Measurements from ENCODE around the gene ACTRT2. TPM values are rescaled to one million over a fixed set of nuclear protein-coding genes. Genes with fewer than 3 reads are reported as not detected.

ACTRT2 gene
- polyA plus RNA-seq, 1 donor (not counting 4 experiments of a cell fraction or from before 2014, with no cell fraction given), result not detected

- DNase-seq (ENCODE audit: low read depth, low spot score) (no peak), FAIRE-seq (no peak)
- peaks cover 11% of the 10 kb centered on the region for H3K9me3 ChIP-seq (ENCODE audit: control insufficient read depth, low read depth, low read length)
- H3K9me1 ChIP-seq (ENCODE audit: control insufficient read depth, extremely low read depth, insufficient read depth, low read length), result no peaks in the 10 kb centered on the region
- no peak overlapping the region for H3K4me3 ChIP-seq (ENCODE audit: control insufficient read depth in 2 of 3, extremely low read depth in 1 of 3, insufficient read depth in 2 of 3, low read depth in 1 of 3, low read length in 3 of 3)
- no peak overlapping the region for H3K9ac ChIP-seq (ENCODE audit: control insufficient read depth, extremely low read depth, insufficient read depth, low read length)
- H3K27me3 ChIP-seq (ENCODE audit: control insufficient read depth, extremely low read depth, insufficient read depth, low read length), result no peaks in the 10 kb centered on the region
- no peaks in the 10 kb centered on the region for H4K20me1 ChIP-seq (ENCODE audit: control insufficient read depth, extremely low read depth, insufficient read depth, low read length)
- H3K4me2 ChIP-seq (ENCODE audit: control insufficient read depth, extremely low read depth, insufficient read depth, low read depth, low read length), result no peak overlapping the region
- no peak overlapping the region for H3K27ac ChIP-seq (ENCODE audit: control insufficient read depth, insufficient read depth, low read length)
- no peaks in the 10 kb centered on the region for H3K36me3 ChIP-seq (ENCODE audit: control insufficient read depth in 2 of 2, extremely low read depth in 1 of 2, insufficient read depth in 2 of 2, low read length in 2 of 2)
- H3K79me2 ChIP-seq (ENCODE audit: control insufficient read depth, insufficient read depth, low read length), result no peaks in the 10 kb centered on the region
- no peaks in the 10 kb centered on the region for H3K4me1 ChIP-seq (ENCODE audit: control insufficient read depth, extremely low read depth, insufficient read depth, low read length)
- dilution Hi-C loops (cut with MboI; ENCODE audit: extremely low pct_ligation_motif_present, low sequenced_read_pairs), result no loop called here
- no peak overlapping the region for H2AFZ ChIP-seq (ENCODE audit: control insufficient read depth, low read length)
- TF ChIP-seq, protein P1, sequence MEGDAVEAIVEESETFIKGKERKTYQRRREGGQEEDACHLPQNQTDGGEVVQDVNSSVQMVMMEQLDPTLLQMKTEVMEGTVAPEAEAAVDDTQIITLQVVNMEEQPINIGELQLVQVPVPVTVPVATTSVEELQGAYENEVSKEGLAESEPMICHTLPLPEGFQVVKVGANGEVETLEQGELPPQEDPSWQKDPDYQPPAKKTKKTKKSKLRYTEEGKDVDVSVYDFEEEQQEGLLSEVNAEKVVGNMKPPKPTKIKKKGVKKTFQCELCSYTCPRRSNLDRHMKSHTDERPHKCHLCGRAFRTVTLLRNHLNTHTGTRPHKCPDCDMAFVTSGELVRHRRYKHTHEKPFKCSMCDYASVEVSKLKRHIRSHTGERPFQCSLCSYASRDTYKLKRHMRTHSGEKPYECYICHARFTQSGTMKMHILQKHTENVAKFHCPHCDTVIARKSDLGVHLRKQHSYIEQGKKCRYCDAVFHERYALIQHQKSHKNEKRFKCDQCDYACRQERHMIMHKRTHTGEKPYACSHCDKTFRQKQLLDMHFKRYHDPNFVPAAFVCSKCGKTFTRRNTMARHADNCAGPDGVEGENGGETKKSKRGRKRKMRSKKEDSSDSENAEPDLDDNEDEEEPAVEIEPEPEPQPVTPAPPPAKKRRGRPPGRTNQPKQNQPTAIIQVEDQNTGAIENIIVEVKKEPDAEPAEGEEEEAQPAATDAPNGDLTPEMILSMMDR (optimal IDR thresholded peaks at IDR 0.05 in 1 of 3, IDR thresholded peaks at IDR 0.05 in 1 of 3, conservative IDR thresholded peaks at IDR 0.05 in 1 of 3; ENCODE audit: extremely low read depth in 1 of 3, insufficient read depth in 2 of 3, low read length in 3 of 3), result no peak
- no peak for TF ChIP-seq EZH2 (IDR thresholded peaks at IDR 0.05; ENCODE audit: low read length)
Observed at GRCh38 chr1:2985694-2986548, 35.3 kb upstream of the ACTRT2 start.

DNA sequence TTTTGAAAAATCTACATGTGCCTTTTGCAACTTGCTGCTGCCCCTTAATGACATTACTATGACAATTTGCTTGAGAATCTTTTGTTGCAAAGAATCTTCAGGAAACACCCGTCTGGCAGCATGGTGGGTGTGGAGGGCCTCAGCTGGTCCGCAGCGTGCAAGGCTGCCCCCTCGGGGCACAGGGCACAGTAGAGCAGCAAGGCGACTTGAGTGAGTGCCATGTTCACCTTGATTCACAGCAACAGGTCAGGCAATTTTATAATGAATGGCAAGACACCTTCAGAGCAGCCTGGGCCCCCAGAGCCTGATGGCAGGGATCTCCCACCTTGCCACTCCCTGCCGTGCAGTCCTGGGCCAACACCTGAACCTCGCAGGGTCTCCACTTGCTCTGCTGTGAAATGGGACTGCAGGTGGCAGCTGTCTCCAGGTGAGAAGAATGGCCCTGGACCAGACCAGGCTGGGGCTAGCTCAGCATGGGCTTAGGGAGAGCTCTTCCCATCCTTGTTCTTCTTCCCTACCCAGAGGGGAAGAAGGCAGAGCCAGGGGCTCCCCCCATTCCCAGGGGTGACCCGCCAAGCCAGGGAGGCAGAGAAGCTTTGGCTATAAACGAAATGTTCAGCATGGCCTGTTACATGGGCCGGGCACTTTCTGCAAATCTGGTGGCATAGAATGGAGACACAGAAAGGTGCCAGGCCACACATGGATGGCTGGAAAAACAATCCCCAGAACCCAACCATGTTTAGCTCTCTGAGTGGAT, 34.5 kb upstream of the ACTRT2 start:
- Histone ChIP-seq H3K4me1 (ENCODE audit: control insufficient read depth, extremely low read depth, insufficient read depth, low read length) (no peaks in the 10 kb centered on the region), H2AFZ (ENCODE audit: control insufficient read depth, low read length) (no peak overlapping the region), H3K9me1 (ENCODE audit: control insufficient read depth, extremely low read depth, insufficient read depth, low read length) (no peaks in the 10 kb centered on the region), H3K36me3 (ENCODE audit: control insufficient read depth in 2 of 2, extremely low read depth in 1 of 2, insufficient read depth in 2 of 2, low read length in 2 of 2) (no peaks in the 10 kb centered on the region), H3K4me3 (ENCODE audit: control insufficient read depth in 2 of 3, extremely low read depth in 1 of 3, insufficient read depth in 2 of 3, low read depth in 1 of 3, low read length in 3 of 3) (no peak overlapping the region), H3K27ac (ENCODE audit: control insufficient read depth, insufficient read depth, low read length) (no peak overlapping the region), H4K20me1 (ENCODE audit: control insufficient read depth, extremely low read depth, insufficient read depth, low read length) (no peaks in the 10 kb centered on the region), H3K9me3 (ENCODE audit: control insufficient read depth, low read depth, low read length) (peaks cover 11% of the 10 kb centered on the region), H3K79me2 (ENCODE audit: control insufficient read depth, insufficient read depth, low read length) (no peaks in the 10 kb centered on the region), H3K4me2 (ENCODE audit: control insufficient read depth, extremely low read depth, insufficient read depth, low read depth, low read length) (no peak overlapping the region), H3K9ac (ENCODE audit: control insufficient read depth, extremely low read depth, insufficient read depth, low read length) (no peak overlapping the region), H3K27me3 (ENCODE audit: control insufficient read depth, extremely low read depth, insufficient read depth, low read length) (no peaks in the 10 kb centered on the region)
- TF ChIP-seq EZH2 (IDR thresholded peaks at IDR 0.05; ENCODE audit: low read length), result no peak
- TF ChIP-seq, protein P1 (optimal IDR thresholded peaks at IDR 0.05 in 1 of 3, IDR thresholded peaks at IDR 0.05 in 1 of 3, conservative IDR thresholded peaks at IDR 0.05 in 1 of 3; ENCODE audit: extremely low read depth in 1 of 3, insufficient read depth in 2 of 3, low read length in 3 of 3), result no peak
- DNase-seq (ENCODE audit: low read depth, low spot score) (no peak), FAIRE-seq (no peak)
- dilution Hi-C loops (cut with MboI; ENCODE audit: extremely low pct_ligation_motif_present, low sequenced_read_pairs), result no loop called here
